Measurements from ENCODE around the gene L1CAM. TPM values are rescaled to one million over a fixed set of nuclear protein-coding genes. Genes with fewer than 3 reads are reported as not detected.

L1CAM gene
- polyA plus RNA-seq, 1 of the 3 experiments (the other 2 are of a cell fraction) = 1.9 TPM

- 3% methylated on average over 4 of the region's 8 CpGs for WGBS (ENCODE audit: low lambda C conversion rate)
- peaks cover 5 to 31% of the 10 kb centered on the region in 2 experiments for H3K36me3 ChIP-seq (replicated peaks in 1 of 2; ENCODE audit: control insufficient read depth in 1 of 2, insufficient read depth in 2 of 2, low read length in 1 of 2)
- CTCF ChIA-PET = interaction anchor here (1.1 to 16.7 kb wide), 7 partner anchors 10 to 164 kb away, joined by 3 to 271 read pairs (median 6); partner anchors contain the start of genes PLXNB3 and RENBP
- no peaks in the 10 kb centered on the region for H3K9me2 ChIP-seq
- H3K4me2 ChIP-seq = peak overlapping the region; percentile 99
- POLR2A ChIA-PET = interaction anchor here (0.6 to 1.7 kb wide), 8 partner anchors 13 to 52 kb away, joined by 3 to 9 read pairs (median 4); partner anchors contain the start of gene RENBP
- peaks cover 13% of the 10 kb centered on the region for H3K79me2 ChIP-seq (ENCODE audit: insufficient read depth)
- H3K4me3 ChIP-seq (ENCODE audit: low read depth in 2 of 2, low read length in 1 of 2) = peak overlapping the region; percentile 71 to 94
- H2AFZ ChIP-seq (ENCODE audit: low read depth) = peak overlapping the region; percentile 57
- H3K27ac ChIP-seq (ENCODE audit: low read depth in 2 of 2, low read length in 1 of 2) = peak overlapping the region; percentile 97
- H3K9ac ChIP-seq = peak overlapping the region; percentile 99
- TF ChIP-seq USF2 (IDR thresholded peaks at IDR 0.05; ENCODE audit: borderline replicate concordance, low read depth, low read length) = no peak
- TF ChIP-seq PBX3 (IDR thresholded peaks at IDR 0.05) = no peak
- TF ChIP-seq RCOR1 (IDR thresholded peaks at IDR 0.05; ENCODE audit: low read length) = 0 out of 2 replicates have a peak, but pooled peaks have one; percentile 1
- no peak for DNase-seq
- peaks cover 19% of the 10 kb centered on the region for H3F3A ChIP-seq (replicated peaks; ENCODE audit: insufficient read depth)
- no peaks in the 10 kb centered on the region for H3K9me3 ChIP-seq
- peaks cover 0 to 55% of the 10 kb centered on the region in 2 experiments; a peak in 1 of 4 replicates for H3K4me1 ChIP-seq (ENCODE audit: control insufficient read depth in 1 of 2, insufficient read depth in 2 of 2, low read depth in 1 of 2, low read length in 1 of 2)
- peaks cover 5% of the 10 kb centered on the region; the same call in 1 of the 2 replicates for H3K27me3 ChIP-seq (ENCODE audit: insufficient read depth)
- peaks cover 15% of the 10 kb centered on the region for H4K20me1 ChIP-seq (ENCODE audit: insufficient read depth)
Measured at GRCh38 chrX:153927672-153927921, 41.6 kb upstream of the L1CAM start.

- Histone ChIP-seq H3F3A (replicated peaks; ENCODE audit: insufficient read depth) (peaks cover 19% of the 10 kb centered on the region), H2AFZ (ENCODE audit: low read depth) (peak overlapping the region; percentile 57; the same call in 1 of the 2 replicates), H3K9me2 (no peaks in the 10 kb centered on the region), H4K20me1 (ENCODE audit: insufficient read depth) (peaks cover 10% of the 10 kb centered on the region), H3K36me3 (replicated peaks in 1 of 2; ENCODE audit: control insufficient read depth in 1 of 2, insufficient read depth in 2 of 2, low read length in 1 of 2) (peaks cover 5 to 26% of the 10 kb centered on the region in 2 experiments), H3K4me3 (ENCODE audit: low read depth in 2 of 2, low read length in 1 of 2) (peak overlapping the region; percentile 71 to 94), H3K9me3 (no peaks in the 10 kb centered on the region), H3K27ac (ENCODE audit: low read depth in 2 of 2, low read length in 1 of 2) (peak overlapping the region; percentile 97), H3K27me3 (ENCODE audit: insufficient read depth) (peaks cover 5% of the 10 kb centered on the region; the same call in 1 of the 2 replicates), H3K4me1 (ENCODE audit: control insufficient read depth in 1 of 2, insufficient read depth in 2 of 2, low read depth in 1 of 2, low read length in 1 of 2) (peaks cover 0 to 60% of the 10 kb centered on the region in 2 experiments; a peak in 1 of 4 replicates), H3K79me2 (ENCODE audit: insufficient read depth) (peaks cover 8% of the 10 kb centered on the region; the same call in 1 of the 2 replicates), H3K9ac (peak overlapping the region; percentile 99), H3K4me2 (peak overlapping the region; percentile 99)
- CTCF ChIA-PET = interaction anchor here (1.1 to 16.7 kb wide), 9 partner anchors 10 to 163 kb away, joined by 3 to 271 read pairs (median 3); partner anchors contain the start of genes PLXNB3 and RENBP
- no peak for TF ChIP-seq FOXM1 (IDR thresholded peaks at IDR 0.05; ENCODE audit: low read depth)
- TF ChIP-seq YY1 (IDR thresholded peaks at IDR 0.05; ENCODE audit: low read depth) = no peak
- TF ChIP-seq GABPA (IDR thresholded peaks at IDR 0.05; ENCODE audit: low read depth) = no peak
- no peak for TF ChIP-seq EZH2phosphoT487 (IDR thresholded peaks at IDR 0.05; ENCODE audit: borderline replicate concordance, low read depth)
- no peak for TF ChIP-seq FOSL2 (IDR thresholded peaks at IDR 0.05; ENCODE audit: borderline replicate concordance, low read depth)
- TF ChIP-seq CHD2 (IDR thresholded peaks at IDR 0.05; ENCODE audit: low read length, partially characterized antibody) = no peak
- no peak for TF ChIP-seq ZBTB33 (IDR thresholded peaks at IDR 0.05; ENCODE audit: borderline replicate concordance, low read depth)
- peak; percentile 39; the same call in 1 of the 2 replicates for TF ChIP-seq TAF1 (IDR thresholded peaks at IDR 0.05; ENCODE audit: borderline replicate concordance, low read depth, low read length)
- no peak; the same call in 1 of the 2 replicates for TF ChIP-seq MAX (IDR thresholded peaks at IDR 0.05; ENCODE audit: low read depth)
- TF ChIP-seq RCOR1 (IDR thresholded peaks at IDR 0.05; ENCODE audit: low read length) = 0 out of 2 replicates have a peak, but pooled peaks have one; percentile 7
- no peak for TF ChIP-seq NFIC (IDR thresholded peaks at IDR 0.05; ENCODE audit: borderline replicate concordance)
- no peak for TF ChIP-seq TEAD4 (IDR thresholded peaks at IDR 0.05; ENCODE audit: borderline replicate concordance, insufficient read depth)
- no peak for TF ChIP-seq MEF2A (IDR thresholded peaks at IDR 0.05; ENCODE audit: borderline replicate concordance, low read depth)
- TF ChIP-seq RFX5 (IDR thresholded peaks at IDR 0.05; ENCODE audit: low read length) = no peak
- no peak for TF ChIP-seq TCF12 (IDR thresholded peaks at IDR 0.05)
- 54% methylated on average over 15 of the region's 31 CpGs for WGBS (ENCODE audit: low lambda C conversion rate)
- POLR2A ChIA-PET = interaction anchor here (0.6 to 1.7 kb wide), 11 partner anchors 13 to 500 kb away, joined by 3 to 9 read pairs (median 3); partner anchors contain the start of gene RENBP
- peak; percentile 69 for DNase-seq
Measured at GRCh38 chrX:153926858-153927671, 41.1 kb upstream of the L1CAM start.

Data from SK-N-SH (cell line).